ENCODE measurements around the gene ZMIZ1.
A peak's percentile ranks its signal among the peaks of the same experiment; 100 is the strongest.

Gene ZMIZ1

GRCh38 chr10:79156334-79157274, 87.8 kb downstream of the ZMIZ1 start:
- Histone ChIP-seq H3K4me1 (ENCODE audit: control insufficient read depth, insufficient read depth, low read length) (peaks cover 3% of the 10 kb centered on the region), H3K36me3 (ENCODE audit: control insufficient read depth in 2 of 2, insufficient read depth in 1 of 2, low read length in 2 of 2) (no peaks in the 10 kb centered on the region), H3K4me3 (ENCODE audit: low read depth, low read length) (no peak overlapping the region), H3K9me3 (ENCODE audit: control insufficient read depth, insufficient read depth, low read depth, low read length) (no peaks in the 10 kb centered on the region), H3K27ac (ENCODE audit: extremely low read depth, low read depth, low read length) (no peak overlapping the region)
- POLR2A ChIA-PET = interaction anchor here (1.4 to 1.5 kb wide), 2 partner anchors 20 to 39 kb away, joined by 3 to 5 read pairs; no protein-coding TSS in a partner anchor
- CTCF ChIA-PET = interaction anchor here (0.7 to 2.7 kb wide), 6 partner anchors 11 to 1127 kb away, joined by 3 to 15 read pairs (median 4); partner anchors contain the start of gene POLR3A
- TF ChIP-seq REPIN1 (tag by site-specific recombination; IDR thresholded peaks at IDR 0.05; ENCODE audit: low read depth) = no peak
- peak; percentile 75 for TF ChIP-seq ZIC2 (tag by site-specific recombination; IDR thresholded peaks at IDR 0.05)
- no peak for TF ChIP-seq ZNF248 (tag by site-specific recombination; IDR thresholded peaks at IDR 0.05)
- TF ChIP-seq ZNF555 (tag by site-specific recombination; conservative IDR thresholded peaks at IDR 0.05) = no peak

- H3K27ac ChIP-seq (ENCODE audit: extremely low read depth, low read depth, low read length) = no peak overlapping the region
- POLR2A ChIA-PET = interaction anchor here (0.7 to 1.5 kb wide), 3 partner anchors 19 to 276 kb away, joined by 3 to 5 read pairs (median 4); no protein-coding TSS in a partner anchor
- no peak overlapping the region for H3K4me3 ChIP-seq (ENCODE audit: low read depth, low read length)
- peaks cover 3% of the 10 kb centered on the region for H3K4me1 ChIP-seq (ENCODE audit: control insufficient read depth, insufficient read depth, low read length)
- H3K9me3 ChIP-seq (ENCODE audit: control insufficient read depth, insufficient read depth, low read depth, low read length) = no peaks in the 10 kb centered on the region
- TF ChIP-seq ZFP37 (tag by site-specific recombination; IDR thresholded peaks at IDR 0.05) (no peak), SP3 (tag by site-specific recombination; IDR thresholded peaks at IDR 0.05) (no peak), ZFP69B (tag by site-specific recombination; IDR thresholded peaks at IDR 0.05) (no peak), ZBTB6 (tag by site-specific recombination; IDR thresholded peaks at IDR 0.05) (0 out of 2 replicates have a peak, but pooled peaks have one; percentile 1), ZNF548 (tag by site-specific recombination; IDR thresholded peaks at IDR 0.05) (no peak)
- H3K36me3 ChIP-seq (ENCODE audit: control insufficient read depth in 2 of 2, insufficient read depth in 1 of 2, low read length in 2 of 2) = peaks cover 0 to 7% of the 10 kb centered on the region in 2 experiments; a peak in 1 of 3 replicates
- CTCF ChIA-PET = interaction anchor here (0.6 to 2.7 kb wide), 5 partner anchors 16 to 500 kb away, joined by 3 to 15 read pairs (median 4); no protein-coding TSS in a partner anchor
These were observed 89.2 kb downstream of the ZMIZ1 start for GRCh38 chr10:79158004-79158340.

- Histone ChIP-seq H3K9me3 (ENCODE audit: control insufficient read depth, insufficient read depth, low read depth, low read length) (no peaks in the 10 kb centered on the region), H3K4me1 (ENCODE audit: control insufficient read depth, insufficient read depth, low read length) (peaks cover 3% of the 10 kb centered on the region), H3K36me3 (ENCODE audit: control insufficient read depth in 2 of 2, insufficient read depth in 1 of 2, low read length in 2 of 2) (peaks cover 0 to 7% of the 10 kb centered on the region in 2 experiments; a peak in 1 of 3 replicates), H3K4me3 (ENCODE audit: low read depth, low read length) (no peak overlapping the region), H3K27ac (ENCODE audit: extremely low read depth, low read depth, low read length) (no peak overlapping the region)
- TF ChIP-seq ZNF776 (tag by site-specific recombination; IDR thresholded peaks at IDR 0.05; ENCODE audit: borderline replicate concordance) = no peak
- TF ChIP-seq, protein P1, sequence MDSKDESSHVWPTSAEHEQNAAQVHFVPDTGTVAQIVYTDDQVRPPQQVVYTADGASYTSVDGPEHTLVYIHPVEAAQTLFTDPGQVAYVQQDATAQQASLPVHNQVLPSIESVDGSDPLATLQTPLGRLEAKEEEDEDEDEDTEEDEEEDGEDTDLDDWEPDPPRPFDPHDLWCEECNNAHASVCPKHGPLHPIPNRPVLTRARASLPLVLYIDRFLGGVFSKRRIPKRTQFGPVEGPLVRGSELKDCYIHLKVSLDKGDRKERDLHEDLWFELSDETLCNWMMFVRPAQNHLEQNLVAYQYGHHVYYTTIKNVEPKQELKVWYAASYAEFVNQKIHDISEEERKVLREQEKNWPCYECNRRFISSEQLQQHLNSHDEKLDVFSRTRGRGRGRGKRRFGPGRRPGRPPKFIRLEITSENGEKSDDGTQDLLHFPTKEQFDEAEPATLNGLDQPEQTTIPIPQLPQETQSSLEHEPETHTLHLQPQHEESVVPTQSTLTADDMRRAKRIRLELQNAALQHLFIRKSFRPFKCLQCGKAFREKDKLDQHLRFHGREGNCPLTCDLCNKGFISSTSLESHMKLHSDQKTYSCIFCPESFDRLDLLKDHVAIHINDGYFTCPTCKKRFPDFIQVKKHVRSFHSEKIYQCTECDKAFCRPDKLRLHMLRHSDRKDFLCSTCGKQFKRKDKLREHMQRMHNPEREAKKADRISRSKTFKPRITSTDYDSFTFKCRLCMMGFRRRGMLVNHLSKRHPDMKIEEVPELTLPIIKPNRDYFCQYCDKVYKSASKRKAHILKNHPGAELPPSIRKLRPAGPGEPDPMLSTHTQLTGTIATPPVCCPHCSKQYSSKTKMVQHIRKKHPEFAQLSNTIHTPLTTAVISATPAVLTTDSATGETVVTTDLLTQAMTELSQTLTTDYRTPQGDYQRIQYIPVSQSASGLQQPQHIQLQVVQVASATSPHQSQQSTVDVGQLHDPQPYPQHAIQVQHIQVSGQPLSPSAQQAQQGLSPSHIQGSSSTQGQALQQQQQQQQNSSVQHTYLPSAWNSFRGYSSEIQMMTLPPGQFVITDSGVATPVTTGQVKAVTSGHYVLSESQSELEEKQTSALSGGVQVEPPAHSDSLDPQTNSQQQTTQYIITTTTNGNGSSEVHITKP (tag by site-specific recombination; IDR thresholded peaks at IDR 0.05) = peak; percentile 72
- CTCF ChIA-PET = interaction anchor here (0.5 to 2.7 kb wide), 5 partner anchors 16 to 1905 kb away, joined by 3 to 15 read pairs (median 4); no protein-coding TSS in a partner anchor
- POLR2A ChIA-PET = interaction anchor here (1.5 kb wide), 1 partner anchor 37 kb away, joined by 5 read pairs; no protein-coding TSS in a partner anchor
These were observed 89.8 kb downstream of the ZMIZ1 start for GRCh38 chr10:79158402-79159097.

All from HEK293 (cell line).